ENCODE data around the gene COPRS.
"Not testable (repeated sequence)": the region's sequence is repeated elsewhere in the genome, so short reads cannot be mapped to it uniquely, and the experiment has no call there.

Gene COPRS

DNA sequence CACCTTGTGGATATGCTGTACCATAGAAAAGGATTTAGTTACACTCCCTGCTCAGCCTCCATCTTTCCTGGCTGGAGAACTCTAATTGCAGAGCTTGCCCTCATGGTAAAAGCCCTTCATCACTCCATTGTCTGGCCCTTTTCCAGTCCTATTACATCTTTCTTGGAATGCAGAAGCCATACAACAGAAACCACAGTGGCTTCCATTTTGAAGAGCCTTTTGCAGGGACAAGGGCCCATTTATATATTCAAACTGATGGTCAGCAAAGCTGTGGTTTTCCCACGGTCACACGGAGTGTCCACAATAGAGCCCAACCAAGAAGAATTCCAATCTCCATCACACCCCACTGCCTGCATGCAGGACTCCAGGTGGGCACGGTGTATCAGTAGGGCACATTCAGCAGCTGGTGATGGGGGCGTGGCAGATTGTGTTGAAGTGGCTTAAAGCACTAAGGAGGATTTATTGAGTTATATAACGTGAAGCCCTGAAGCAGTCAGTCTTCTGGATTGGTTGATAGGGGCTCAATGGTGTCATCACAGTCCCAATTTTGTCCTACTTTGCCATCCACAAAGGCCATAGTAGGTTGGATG is 20.3 kb downstream of the COPRS start:
- in situ Hi-C loops (cut with HindIII; ENCODE audit: low pct_unique_long_range_greater_than_20kb, low sequenced_read_pairs), result no loop called here
- DNase-seq (ENCODE audit: low read depth in 1 of 2, low spot score in 1 of 2), result no peak
- TF ChIP-seq JUND (IDR thresholded peaks at IDR 0.05; ENCODE audit: low read depth), result no peak

DNA sequence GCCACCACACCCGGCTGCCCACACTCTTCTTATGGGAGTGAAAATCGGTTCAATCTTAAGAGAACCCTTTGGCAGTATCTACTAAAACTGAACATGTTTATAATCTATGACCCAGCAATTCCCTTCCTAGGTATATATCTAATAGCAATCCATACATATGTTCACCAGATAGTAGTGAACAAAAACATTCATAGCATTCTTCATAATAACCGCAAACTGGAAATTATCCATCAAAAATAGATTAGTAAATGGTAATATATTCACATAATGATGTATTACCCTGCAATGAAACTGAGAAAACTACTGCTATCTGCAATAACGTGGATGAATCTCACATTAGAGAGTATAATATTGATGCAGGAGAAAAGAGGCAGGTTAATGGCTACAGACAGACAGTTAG is 23.1 kb downstream of the COPRS start:
- DNase-seq (ENCODE audit: low read depth in 1 of 2, low spot score in 1 of 2), result no peak
- in situ Hi-C loops (cut with HindIII; ENCODE audit: low pct_unique_long_range_greater_than_20kb, low sequenced_read_pairs), result no loop called here

DNA sequence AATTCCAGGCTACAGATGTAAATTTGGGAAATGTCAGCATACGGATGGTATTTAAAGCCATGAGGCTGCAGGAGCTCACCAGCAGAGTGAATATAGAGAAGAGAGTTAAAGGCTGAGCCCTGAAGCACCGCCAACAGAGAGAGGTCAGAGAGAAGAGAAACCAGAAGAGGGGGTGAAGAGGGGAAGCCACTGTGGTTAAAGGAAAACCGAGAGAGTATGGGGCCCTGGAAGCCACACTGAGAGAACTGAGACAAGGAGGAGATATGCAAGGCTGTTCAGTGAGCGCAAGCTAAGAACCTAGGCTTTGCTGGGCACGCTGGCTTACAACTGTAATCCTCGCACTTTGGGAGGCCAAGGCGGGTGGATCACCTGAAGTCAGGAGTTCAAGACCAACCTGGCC is 24.6 kb downstream of the COPRS start:
- TF ChIP-seq JUND (IDR thresholded peaks at IDR 0.05; ENCODE audit: low read depth), result no peak
- in situ Hi-C loops (cut with HindIII; ENCODE audit: low pct_unique_long_range_greater_than_20kb, low sequenced_read_pairs), result no loop called here
- DNase-seq (ENCODE audit: low read depth in 1 of 2, low spot score in 1 of 2), result no peak

More for the DNA sequence above, 23.1 kb downstream of the COPRS start:
- no peak for TF ChIP-seq JUND (IDR thresholded peaks at IDR 0.05; ENCODE audit: low read depth)

DNA sequence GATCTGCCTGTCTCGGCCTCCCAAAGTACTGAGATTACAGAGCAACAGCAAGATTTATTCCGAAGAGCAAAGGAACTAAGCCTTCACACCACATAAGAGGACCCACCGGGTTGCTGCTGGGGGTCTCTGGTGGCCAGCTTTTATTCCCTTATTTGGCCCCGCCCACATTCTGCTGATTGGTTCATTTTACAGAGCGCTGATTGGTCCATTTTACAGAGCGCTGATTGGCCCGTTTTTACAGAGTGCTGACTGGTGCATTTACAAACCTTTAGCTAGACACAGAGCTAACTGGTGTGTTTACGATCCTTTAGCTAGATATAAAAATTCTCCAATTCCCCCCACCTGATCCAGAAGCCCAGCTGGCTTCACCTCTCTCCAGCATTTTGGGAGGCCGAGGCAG is 26.3 kb downstream of the COPRS start:
- in situ Hi-C loops (cut with HindIII; ENCODE audit: low pct_unique_long_range_greater_than_20kb, low sequenced_read_pairs), result no loop called here

DNA sequence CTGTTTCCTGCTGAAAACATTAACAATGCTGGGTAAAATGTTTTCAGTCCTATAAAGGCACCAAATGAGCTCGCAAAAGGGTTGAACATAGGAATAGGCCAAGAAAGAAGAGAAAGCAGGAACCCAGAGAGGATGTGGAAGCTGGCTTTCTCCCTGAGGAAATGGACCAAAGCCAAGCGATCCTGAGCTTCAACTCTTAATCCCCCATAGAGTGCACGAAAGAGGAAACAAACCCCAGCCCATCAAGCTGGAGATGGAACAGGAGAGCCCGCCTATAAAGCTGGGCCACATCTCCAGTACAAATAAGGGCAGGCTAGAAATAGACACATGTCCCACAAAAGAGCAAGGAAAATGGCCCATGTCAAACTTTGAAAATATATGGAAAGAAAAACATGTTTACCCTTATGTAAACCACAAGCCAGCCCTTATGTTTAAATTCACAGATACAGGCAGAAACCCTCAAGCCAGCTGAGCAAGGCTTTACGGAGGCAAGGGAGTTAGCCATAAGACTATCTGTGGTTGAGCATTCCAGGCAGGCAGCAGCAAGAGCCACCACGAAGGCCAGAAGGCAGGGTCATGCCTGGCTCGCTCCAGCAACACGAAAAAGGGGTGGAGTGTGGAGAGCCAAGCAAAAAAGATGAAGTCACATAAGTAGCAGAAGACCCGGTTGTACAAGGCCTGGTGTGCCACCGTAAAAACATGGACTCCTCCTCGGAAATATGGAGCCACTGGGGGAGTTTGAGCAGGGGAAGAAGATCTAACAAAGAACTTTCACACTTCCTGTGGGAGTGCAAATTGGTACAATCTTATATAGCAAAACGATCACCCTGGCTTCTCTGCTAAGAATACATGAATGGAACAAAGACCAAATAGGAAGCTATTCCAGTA is 27.8 kb downstream of the COPRS start:
- no peak for TF ChIP-seq JUND (IDR thresholded peaks at IDR 0.05; ENCODE audit: low read depth)
- DNase-seq (ENCODE audit: low read depth in 1 of 2, low spot score in 1 of 2), result peak in 1 of 2 experiments; percentile 53
- in situ Hi-C loops (cut with HindIII; ENCODE audit: low pct_unique_long_range_greater_than_20kb, low sequenced_read_pairs), result no loop called here

More for the DNA sequence above, 26.3 kb downstream of the COPRS start:
- no peak for DNase-seq (ENCODE audit: low read depth in 1 of 2, low spot score in 1 of 2)
- no peak for TF ChIP-seq JUND (IDR thresholded peaks at IDR 0.05; ENCODE audit: low read depth)

DNA sequence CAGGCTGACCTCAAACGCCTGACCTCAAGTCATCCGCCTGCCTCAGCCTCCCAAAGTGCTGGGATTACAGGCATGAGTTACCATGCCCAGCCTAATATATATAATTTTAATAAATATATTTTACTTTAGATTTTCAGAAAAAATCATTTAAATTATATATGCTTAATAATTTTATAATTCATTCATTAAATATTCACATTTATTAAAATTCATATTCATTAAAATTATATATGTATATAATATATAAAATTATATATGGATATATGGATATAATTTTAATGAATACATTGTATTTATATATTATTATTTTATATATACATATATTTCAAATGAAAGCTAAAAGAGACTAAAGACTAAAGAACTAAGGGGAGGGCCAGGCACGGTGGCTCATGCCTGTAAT is 29.4 kb downstream of the COPRS start:
- in situ Hi-C loops (cut with HindIII; ENCODE audit: low pct_unique_long_range_greater_than_20kb, low sequenced_read_pairs), result no loop called here
- DNase-seq (ENCODE audit: low read depth in 1 of 2, low spot score in 1 of 2), result no peak
- no peak for TF ChIP-seq JUND (IDR thresholded peaks at IDR 0.05; ENCODE audit: low read depth)

DNA sequence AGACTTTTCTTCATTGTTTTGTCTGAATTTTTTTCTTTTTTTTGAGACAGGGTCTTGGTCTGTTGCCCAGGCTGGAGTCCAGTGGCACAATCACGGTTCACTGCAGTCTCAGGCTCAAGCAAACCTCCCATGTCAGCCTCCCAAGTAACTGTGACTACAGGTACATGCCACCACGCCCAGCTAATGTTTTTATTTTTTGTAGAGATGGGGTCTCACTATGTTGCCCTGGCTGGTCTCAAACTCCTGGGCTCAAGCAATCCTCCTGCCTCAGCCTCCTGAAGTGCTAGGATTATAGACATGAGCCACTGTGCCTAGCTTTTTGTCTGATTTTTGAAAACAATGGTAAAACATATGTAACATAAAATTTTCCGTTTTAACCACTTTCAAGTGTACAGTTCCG is 30.1 kb downstream of the COPRS start:
- DNase-seq (ENCODE audit: low read depth in 1 of 2, low spot score in 1 of 2); in situ Hi-C loops (cut with HindIII; ENCODE audit: low pct_unique_long_range_greater_than_20kb, low sequenced_read_pairs): not testable (repeated sequence)

DNA sequence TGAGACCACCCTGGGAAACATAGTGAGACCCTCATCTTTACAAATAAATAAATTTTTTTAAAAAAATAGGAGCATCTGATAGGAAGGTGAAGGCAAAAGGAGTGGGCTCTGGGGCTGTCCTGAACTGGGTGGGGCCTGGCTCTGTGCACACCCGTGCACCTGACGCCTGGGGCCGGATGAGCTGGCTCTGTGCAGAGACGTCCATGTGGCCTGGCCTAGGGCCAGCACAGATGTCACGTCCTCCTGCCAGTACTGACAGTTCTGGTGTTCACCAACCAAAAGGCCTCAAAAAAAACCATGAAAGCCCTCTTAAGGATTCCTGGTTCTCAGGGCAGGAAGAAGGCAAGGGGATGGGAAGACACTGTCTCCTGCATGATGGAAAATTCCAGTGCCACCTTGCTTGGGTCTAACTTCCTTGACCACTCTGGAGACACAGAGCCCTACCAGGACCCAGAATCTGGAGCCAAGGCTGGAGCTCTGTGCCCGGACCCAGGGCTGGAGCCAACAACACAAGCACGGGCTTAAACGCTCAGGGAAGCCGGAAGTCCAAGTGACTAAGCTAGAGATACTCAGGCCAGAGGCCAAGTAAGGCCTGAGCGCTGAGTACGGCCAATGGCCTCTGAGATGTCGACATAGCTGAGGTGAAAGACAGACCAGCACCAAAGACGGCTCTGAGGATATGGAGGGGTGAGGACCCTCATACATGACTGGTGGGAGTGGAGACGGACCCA is 32.9 kb downstream of the COPRS start:
- in situ Hi-C loops (cut with HindIII; ENCODE audit: low pct_unique_long_range_greater_than_20kb, low sequenced_read_pairs), result no loop called here
- DNase-seq (ENCODE audit: low read depth in 1 of 2, low spot score in 1 of 2), result peak in 1 of 2 experiments; percentile 28
- no peak for TF ChIP-seq JUND (IDR thresholded peaks at IDR 0.05; ENCODE audit: low read depth)

DNA sequence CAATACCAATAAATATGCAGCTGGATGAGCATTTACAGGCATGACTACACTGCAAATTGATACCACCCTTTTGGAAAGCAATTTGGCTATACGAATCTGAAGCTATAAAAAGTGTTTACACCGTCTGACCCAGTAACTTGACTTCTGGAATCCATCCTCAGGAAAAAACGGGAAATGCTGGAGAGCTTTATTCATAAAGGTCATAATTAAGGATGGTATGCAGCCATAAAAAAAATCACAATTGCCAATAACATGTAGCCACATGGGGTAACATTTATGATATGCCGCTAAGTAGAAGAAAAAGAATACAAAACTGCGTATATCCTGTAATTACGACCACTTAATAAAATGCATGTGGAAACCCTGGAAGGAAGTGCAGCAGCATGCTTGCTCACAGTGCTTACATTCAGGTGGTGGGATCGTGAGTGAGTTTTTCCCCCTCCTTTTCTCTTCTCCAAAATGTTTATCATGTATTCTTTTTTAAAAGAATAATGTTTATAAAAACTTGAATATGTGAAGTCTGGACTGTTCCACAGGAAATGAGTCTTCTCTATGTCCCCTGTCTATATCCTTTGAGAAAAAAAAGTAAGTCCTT is 34.2 kb downstream of the COPRS start:
- in situ Hi-C loops (cut with HindIII; ENCODE audit: low pct_unique_long_range_greater_than_20kb, low sequenced_read_pairs), result no loop called here
- no peak for DNase-seq (ENCODE audit: low read depth in 1 of 2, low spot score in 1 of 2)
- TF ChIP-seq JUND (IDR thresholded peaks at IDR 0.05; ENCODE audit: low read depth), result no peak

DNA sequence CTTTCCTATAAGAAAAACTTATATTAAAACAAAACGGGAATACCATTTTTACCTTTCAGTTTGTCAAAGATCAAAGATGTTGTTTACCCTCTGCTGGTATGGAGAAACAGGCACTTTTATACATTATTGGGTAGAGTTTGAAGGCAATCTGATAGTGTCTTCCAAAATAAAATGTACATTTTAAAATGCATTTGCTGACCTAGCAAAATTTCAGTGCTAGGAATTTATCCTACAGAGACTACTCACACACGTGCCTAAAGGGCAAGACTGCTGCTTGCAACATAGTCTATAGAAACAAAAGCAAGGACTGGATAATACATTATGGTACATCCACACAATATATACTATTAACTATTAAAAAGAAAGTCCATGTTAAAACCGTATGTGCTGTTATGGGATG is 36.0 kb downstream of the COPRS start:
- in situ Hi-C loops (cut with HindIII; ENCODE audit: low pct_unique_long_range_greater_than_20kb, low sequenced_read_pairs), result no loop called here
- no peak for DNase-seq (ENCODE audit: low read depth in 1 of 2, low spot score in 1 of 2)
- no peak for TF ChIP-seq JUND (IDR thresholded peaks at IDR 0.05; ENCODE audit: low read depth)

DNA sequence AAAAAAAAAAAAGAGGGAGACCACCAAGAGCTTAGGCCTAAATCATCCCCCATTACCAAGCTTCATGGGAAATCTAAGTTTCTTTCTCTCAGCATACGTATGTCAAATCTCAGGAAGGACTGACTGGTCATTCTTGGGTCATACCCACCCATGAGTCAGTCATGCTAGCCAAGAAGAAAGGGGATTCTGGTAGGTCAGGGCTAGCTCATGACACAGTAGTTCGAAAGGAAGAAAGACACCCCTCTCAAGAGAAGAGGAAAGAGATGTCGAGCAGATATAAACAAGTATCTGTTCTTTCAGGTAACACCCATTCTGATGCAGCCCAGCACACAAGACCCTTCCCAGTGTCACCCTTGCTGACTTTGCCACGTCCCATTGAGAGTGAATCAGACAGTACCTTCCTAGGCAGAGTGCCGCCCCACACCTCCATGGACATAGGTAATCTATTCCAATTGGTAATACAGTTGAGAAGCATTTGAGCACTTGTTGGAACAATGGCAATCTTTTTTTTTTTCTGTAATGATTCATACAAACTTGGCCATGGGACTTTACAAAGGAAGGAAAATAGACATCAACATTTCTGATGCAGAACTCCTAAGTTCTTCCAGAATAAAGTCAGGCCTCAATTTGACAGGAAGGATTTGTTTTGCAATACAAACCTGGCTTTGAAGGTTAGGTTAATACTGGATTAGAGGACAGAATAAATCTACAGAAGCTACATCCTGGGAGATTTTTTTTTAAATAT is 38.2 kb downstream of the COPRS start:
- in situ Hi-C loops (cut with HindIII; ENCODE audit: low pct_unique_long_range_greater_than_20kb, low sequenced_read_pairs), result no loop called here
- TF ChIP-seq JUND (IDR thresholded peaks at IDR 0.05; ENCODE audit: low read depth), result no peak
- no peak for DNase-seq (ENCODE audit: low read depth in 1 of 2, low spot score in 1 of 2)

DNA sequence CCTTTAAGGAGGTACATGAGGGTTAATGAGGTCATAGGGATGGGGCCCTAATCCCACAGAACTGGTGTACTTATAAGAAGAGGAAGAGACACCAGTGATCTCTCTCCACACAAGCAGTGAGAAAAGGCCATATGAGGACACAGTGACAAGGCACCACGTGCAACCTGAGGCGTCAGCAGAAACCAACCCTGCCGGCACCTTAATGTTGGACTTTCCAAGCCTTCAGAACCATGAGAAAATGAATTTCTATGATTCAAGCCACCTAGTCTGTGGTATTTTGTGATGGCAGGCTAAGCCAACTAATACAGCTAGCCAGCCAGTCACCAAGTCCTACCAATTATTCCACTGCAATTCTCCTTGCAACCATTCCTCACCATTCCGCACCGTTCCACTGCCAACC is 39.5 kb downstream of the COPRS start:
- TF ChIP-seq JUND (IDR thresholded peaks at IDR 0.05; ENCODE audit: low read depth), result no peak
- in situ Hi-C loops (cut with HindIII; ENCODE audit: low pct_unique_long_range_greater_than_20kb, low sequenced_read_pairs), result no loop called here
- DNase-seq (ENCODE audit: low read depth in 1 of 2, low spot score in 1 of 2), result no peak

DNA sequence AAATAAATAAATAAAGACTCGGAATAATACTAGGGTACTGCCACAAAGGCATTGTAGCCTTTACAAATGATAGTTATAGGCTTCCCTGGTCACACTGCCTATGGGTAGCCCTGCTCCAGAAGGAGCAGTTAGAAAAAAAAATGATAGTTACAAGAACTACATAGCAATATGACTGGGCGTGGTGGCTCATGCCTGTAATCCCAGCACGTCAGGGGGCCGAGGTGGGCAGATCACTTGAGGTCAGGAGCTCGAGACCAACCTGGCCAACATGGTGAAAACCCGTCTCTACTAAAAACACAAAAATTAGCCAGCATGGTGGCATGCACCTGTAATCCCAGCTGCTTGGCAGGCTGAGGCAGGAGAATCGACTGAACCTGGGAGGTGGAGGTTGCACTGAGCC is 40.2 kb downstream of the COPRS start:
- in situ Hi-C loops (cut with HindIII; ENCODE audit: low pct_unique_long_range_greater_than_20kb, low sequenced_read_pairs); DNase-seq (ENCODE audit: low read depth in 1 of 2, low spot score in 1 of 2): not testable (repeated sequence)
